Neural crest cell (in vitro differentiated cells): ENCODE measurements around the gene KLF4. TPM values are rescaled to one million over a fixed set of nuclear protein-coding genes. Genes with fewer than 3 reads are reported as not detected.

Source experiments
- DNase-seq: peaks from one replicate; pipeline ENCODE4 v3.0.0; 2021; ENCODE audit warnings: low read depth, mixed read lengths, low spot score
- H3K27ac Mint-ChIP-seq: one replicate; pipeline ENCODE4 v1.8.0; 2021; ENCODE audit warnings: mild to moderate bottlenecking, mixed read lengths; ENCODE audit not compliant: unreplicated experiment
- H3K27me3 Mint-ChIP-seq: 2 replicates; pipeline ENCODE4 v1.8.0; 2021; ENCODE audit warnings: low read depth, mild to moderate bottlenecking, mixed read lengths
- H3K36me3 Mint-ChIP-seq: 2 replicates; pipeline ENCODE4 v1.8.0; 2021; ENCODE audit warnings: low read depth, mild to moderate bottlenecking, mixed read lengths
- H3K4me1 Mint-ChIP-seq: 2 replicates; pipeline ENCODE4 v1.8.0; 2021; ENCODE audit warnings: mixed read lengths
- H3K4me3 Mint-ChIP-seq: one replicate; pipeline ENCODE4 v1.8.0; 2021; ENCODE audit warnings: mild to moderate bottlenecking, mixed read lengths
- H3K9me3 Mint-ChIP-seq: 2 replicates; pipeline ENCODE4 v1.8.0; 2021; ENCODE audit warnings: mixed read lengths
- CTCF ChIP-seq: fragments of 200-600 bp; sonication (generic); conservative IDR thresholded peaks from 2 replicates; pipeline ENCODE4 v1.5.0; 2021; ENCODE audit warnings: antibody characterized with exemption, mild to moderate bottlenecking
- total RNA-seq: library from RNA; stranded (reverse); gene quantifications from 2 replicates; pipeline ENCODE4 v1.2.1, GENCODE V29; 2021

The KLF4 gene
- total RNA-seq, 1 donor from 2014 or later = not detected

GRCh38 chr9:107472581-107473340 lies 16.8 kb downstream of the KLF4 start:
- no peak for DNase-seq
- no peak for TF ChIP-seq CTCF
- Mint-ChIP-seq H3K27me3 (peaks cover 2% of the 10 kb centered on the region), H3K9me3 (no peaks in the 10 kb centered on the region), H3K36me3 (no peaks in the 10 kb centered on the region), H3K4me1 (peaks cover 10% of the 10 kb centered on the region), H3K4me3 (no peak overlapping the region), H3K27ac (no peak overlapping the region)

GRCh38 chr9:107471552-107471951 lies 18.0 kb downstream of the KLF4 start:
- Mint-ChIP-seq H3K36me3 (no peaks in the 10 kb centered on the region), H3K4me3 (no peak overlapping the region), H3K4me1 (peaks cover 10% of the 10 kb centered on the region), H3K27me3 (peaks cover 11% of the 10 kb centered on the region), H3K9me3 (no peaks in the 10 kb centered on the region), H3K27ac (no peak overlapping the region)
- DNase-seq = no peak
- TF ChIP-seq CTCF = no peak

GRCh38 chr9:107467416-107467815 lies 22.2 kb downstream of the KLF4 start:
- H3K27me3 Mint-ChIP-seq = peaks cover 34% of the 10 kb centered on the region
- H3K27ac Mint-ChIP-seq = no peak overlapping the region
- TF ChIP-seq CTCF = no peak
- no peak for DNase-seq
- no peaks in the 10 kb centered on the region for H3K36me3 Mint-ChIP-seq
- no peaks in the 10 kb centered on the region for H3K9me3 Mint-ChIP-seq
- no peak overlapping the region for H3K4me3 Mint-ChIP-seq
- H3K4me1 Mint-ChIP-seq = peaks cover 13% of the 10 kb centered on the region

GRCh38 chr9:107466826-107467225 lies 22.7 kb downstream of the KLF4 start:
- Mint-ChIP-seq H3K27me3 (peaks cover 37% of the 10 kb centered on the region), H3K4me3 (peak overlapping the region; percentile 84), H3K4me1 (peaks cover 13% of the 10 kb centered on the region), H3K36me3 (no peaks in the 10 kb centered on the region), H3K9me3 (no peaks in the 10 kb centered on the region), H3K27ac (no peak overlapping the region)
- no peak for DNase-seq
- no peak for TF ChIP-seq CTCF

GRCh38 chr9:107465467-107466451 lies 23.8 kb downstream of the KLF4 start:
- peaks cover 8% of the 10 kb centered on the region for H3K4me1 Mint-ChIP-seq
- H3K36me3 Mint-ChIP-seq = no peaks in the 10 kb centered on the region
- no peak overlapping the region for H3K27ac Mint-ChIP-seq
- H3K27me3 Mint-ChIP-seq = peaks cover 37% of the 10 kb centered on the region
- peak overlapping the region; percentile 86 for H3K4me3 Mint-ChIP-seq
- TF ChIP-seq CTCF = peak; percentile 95
- no peaks in the 10 kb centered on the region for H3K9me3 Mint-ChIP-seq
- peak; percentile 66 for DNase-seq
